Liver (tissue), 9 donors: Measurements from ENCODE around the gene MARCHF2. TPM values are rescaled to one million over a fixed set of nuclear protein-coding genes. Genes with fewer than 3 reads are reported as not detected.

Source experiments
- DNase-seq: peaks from one replicate; pipeline ENCODE4 v3.0.0-alpha.2; 2017; ENCODE audit warnings: low spot score
- H3K27ac ChIP-seq, 2 donors: one replicate each; pipeline ENCODE4 v1.7.0; 2013; ENCODE audit warnings: inconsistent platforms in 2 of 2, low read length in 2 of 2, control low read depth in 1 of 2, low read depth in 1 of 2, mild to moderate bottlenecking in 1 of 2
- H3K27me3 ChIP-seq, 4 donors: one replicate each; pipeline versions ENCODE4 v1.6.1 to v1.7.0; 2013; ENCODE audit warnings: low read length in 3 of 4, inconsistent platforms in 1 of 4, mild to moderate bottlenecking in 1 of 4, moderate library complexity in 1 of 4; ENCODE audit not compliant: control insufficient read depth in 4 of 4, insufficient read depth in 4 of 4
- H3K36me3 ChIP-seq, 4 donors: one replicate each; pipeline versions ENCODE4 v1.6.1 to v1.7.0; 2013; ENCODE audit warnings: low read length in 3 of 4, mild to moderate bottlenecking in 3 of 4, low read depth in 1 of 4, moderate library complexity in 1 of 4; ENCODE audit not compliant: control insufficient read depth in 4 of 4, insufficient read depth in 3 of 4
- H3K4me1 ChIP-seq, 4 donors: one replicate each; pipeline versions ENCODE4 v1.6.1 to v1.7.0; 2013; ENCODE audit warnings: low read length in 3 of 4, mild to moderate bottlenecking in 3 of 4, moderate library complexity in 1 of 4; ENCODE audit not compliant: control insufficient read depth in 4 of 4, insufficient read depth in 4 of 4
- H3K4me3 ChIP-seq, 3 donors: one replicate each; pipeline versions ENCODE4 v1.6.1 to v1.7.0; 2013; ENCODE audit warnings: low read length in 3 of 3, control low read depth in 1 of 3, low read depth in 1 of 3, mild to moderate bottlenecking in 1 of 3
- H3K9ac ChIP-seq, 2 donors: one replicate each; pipeline ENCODE4 v1.7.0; 2013; ENCODE audit warnings: low read length in 2 of 2, mild to moderate bottlenecking in 2 of 2, moderate library complexity in 2 of 2, control low read depth in 1 of 2, low read depth in 1 of 2
- H3K9me3 ChIP-seq, 4 donors: one replicate each; pipeline versions ENCODE4 v1.6.1 to v1.7.0; 2013; ENCODE audit warnings: low read length in 3 of 4; ENCODE audit not compliant: control insufficient read depth in 4 of 4
- ATF3 ChIP-seq: IDR thresholded peaks from 2 replicates; pipeline ENCODE4 v1.6.1; 2016; ENCODE audit warnings: antibody characterized with exemption
- CTCF ChIP-seq: fragments of 150-350 bp; IDR thresholded peaks from 2 replicates; pipeline ENCODE4 v1.5.1; 2017; ENCODE audit warnings: improper control_type of control experiment, low read depth, low read length; ENCODE audit not compliant: missing input control
- EGR1 ChIP-seq, 2 donors: IDR thresholded peaks; 2 replicates each; pipeline ENCODE4 v1.6.1; 2016 to 2018; ENCODE audit warnings: antibody characterized with exemption in 2 of 2, low read depth in 2 of 2
- FOXA1 ChIP-seq: IDR thresholded peaks from 2 replicates; pipeline ENCODE4 v1.6.1; 2016; ENCODE audit warnings: antibody characterized with exemption
- FOXA2 ChIP-seq: IDR thresholded peaks from 2 replicates; pipeline ENCODE4 v1.6.1; 2016; ENCODE audit warnings: antibody characterized with exemption
- GABPA ChIP-seq, 2 donors: IDR thresholded peaks in 1 of 2; conservative IDR thresholded peaks in 1 of 2; 2 replicates each; pipeline ENCODE4 v1.6.1; 2016; ENCODE audit warnings: antibody characterized with exemption in 2 of 2, mild to moderate bottlenecking in 1 of 2, moderate library complexity in 1 of 2
- HNF4A ChIP-seq, 2 donors: conservative IDR thresholded peaks; 2 replicates each; pipeline ENCODE4 v1.6.1; 2016; ENCODE audit warnings: antibody characterized with exemption in 2 of 2, mild to moderate bottlenecking in 2 of 2
- HNF4G ChIP-seq: IDR thresholded peaks from 2 replicates; pipeline ENCODE4 v1.6.1; 2016; ENCODE audit warnings: antibody characterized with exemption
- MAX ChIP-seq: IDR thresholded peaks from 2 replicates; pipeline ENCODE4 v1.6.1; 2016; ENCODE audit warnings: antibody characterized with exemption
- NR2F2 ChIP-seq: IDR thresholded peaks from 2 replicates; pipeline ENCODE4 v1.6.1; 2016; ENCODE audit warnings: antibody characterized with exemption
- RAD21 ChIP-seq, 2 donors: IDR thresholded peaks; 2 replicates each; pipeline ENCODE4 v1.6.1; 2016; ENCODE audit warnings: antibody characterized with exemption in 2 of 2, mild to moderate bottlenecking in 2 of 2
- REST ChIP-seq: IDR thresholded peaks from 2 replicates; pipeline ENCODE4 v1.6.1; 2016; ENCODE audit warnings: antibody characterized with exemption, mild to moderate bottlenecking
- RXRA ChIP-seq, 2 donors: IDR thresholded peaks; 2 replicates each; pipeline ENCODE4 v1.6.1; 2017 to 2018; ENCODE audit warnings: antibody characterized with exemption in 2 of 2, mild to moderate bottlenecking in 1 of 2
- SP1 ChIP-seq: IDR thresholded peaks from 2 replicates; pipeline ENCODE4 v1.6.1; 2018; ENCODE audit warnings: antibody characterized with exemption, mild to moderate bottlenecking
- TAF1 ChIP-seq: conservative IDR thresholded peaks from 2 replicates; pipeline ENCODE4 v1.6.1; 2016; ENCODE audit warnings: antibody characterized with exemption, mild to moderate bottlenecking
- YY1 ChIP-seq: IDR thresholded peaks from 2 replicates; pipeline ENCODE4 v1.6.1; 2016; ENCODE audit warnings: antibody characterized with exemption, mild to moderate bottlenecking
- ZBTB33 ChIP-seq: IDR thresholded peaks from 2 replicates; pipeline ENCODE4 v1.6.1; 2016; ENCODE audit warnings: antibody characterized with exemption
- WGBS: extraction: QIAGEN DNeasy Blood & Tissue Kit; methylation state at CpG from one replicate; pipeline ENCODE4 v1.1.7; 2013; 5-methylcytosine and 5-hydroxymethylcytosine counted together
- polyA plus RNA-seq, 2 donors: library from polyadenylated mRNA; stranded (reverse) in 1 of 2; unstranded in 1 of 2; fragments of 200-250 nt in 1 of 2; fragments of >200 nt in 1 of 2; fragmentation: Nextera tagmentation in 1 of 2; extraction: Ambion mirVana in 1 of 2; gene quantifications; one replicate each; pipeline versions ENCODE4 v1.2.1 to v1.2.3, GENCODE V29; 2013 to 2015
- total RNA-seq, 2 donors: library from RNA; depleted of rRNA; stranded (reverse); fragments of >200 nt; gene quantifications; one replicate each; pipeline ENCODE4 v1.2.3, GENCODE V29; 2014
- donor health status: healthy.
- donor health status: healthy.
- donor health status: healthy.
- donor health status: healthy.
- donor health status: healthy.

The MARCHF2 gene
- total and polyA plus RNA-seq, 4 donors = 21.6 to 89.5 (median 58.8) TPM

- TF ChIP-seq FOXA2 (no peak), RXRA (IDR thresholded peaks at IDR 0.05) (no peak), GABPA (IDR thresholded peaks at IDR 0.05 in 1 of 2, conservative IDR thresholded peaks at IDR 0.05 in 1 of 2) (no peak), EGR1 (IDR thresholded peaks at IDR 0.05; ENCODE audit: low read depth in 2 of 2) (no peak), YY1 (no peak), NR2F2 (no peak), REST (no peak), RAD21 (IDR thresholded peaks at IDR 0.05) (no peak), FOXA1 (no peak), MAX (no peak), HNF4G (no peak), ZBTB33 (no peak), HNF4A (conservative IDR thresholded peaks at IDR 0.05) (no peak), SP1 (no peak), CTCF (no peak)
- peaks cover 21 to 80% (median 54%) of the 10 kb centered on the region in 4 donors for H3K36me3 ChIP-seq
- H3K4me1 ChIP-seq = no peaks in the 10 kb centered on the region
- H3K27ac ChIP-seq = no peak overlapping the region
- no peak overlapping the region for H3K9ac ChIP-seq
- WGBS = 94% methylated on average over 11 of the region's 11 CpGs
- H3K9me3 ChIP-seq = no peaks in the 10 kb centered on the region
- H3K4me3 ChIP-seq = no peak overlapping the region
- DNase-seq = no peak
- no peaks in the 10 kb centered on the region for H3K27me3 ChIP-seq
Observed at GRCh38 chr19:8482696-8483095, 69.6 kb downstream of the MARCHF2 start.

GRCh38 chr19:8483165-8483564, 70.1 kb downstream of the MARCHF2 start:
- WGBS = 94% methylated on average over 8 of the region's 8 CpGs
- no peak overlapping the region for H3K27ac ChIP-seq
- no peak for DNase-seq

More at GRCh38 chr19:8483165-8483564, 70.1 kb downstream of the MARCHF2 start:
- peaks cover 21 to 82% (median 56%) of the 10 kb centered on the region in 4 donors for H3K36me3 ChIP-seq
- no peak overlapping the region for H3K4me3 ChIP-seq
- no peaks in the 10 kb centered on the region for H3K9me3 ChIP-seq
- TF ChIP-seq RXRA (IDR thresholded peaks at IDR 0.05) (no peak), EGR1 (IDR thresholded peaks at IDR 0.05; ENCODE audit: low read depth in 2 of 2) (no peak), NR2F2 (no peak), ATF3 (no peak), ZBTB33 (no peak), SP1 (no peak), TAF1 (no peak), HNF4G (no peak), HNF4A (conservative IDR thresholded peaks at IDR 0.05) (no peak), GABPA (IDR thresholded peaks at IDR 0.05 in 1 of 2, conservative IDR thresholded peaks at IDR 0.05 in 1 of 2) (no peak), MAX (no peak)
- no peak overlapping the region for H3K9ac ChIP-seq
- H3K4me1 ChIP-seq = no peaks in the 10 kb centered on the region
- no peaks in the 10 kb centered on the region for H3K27me3 ChIP-seq
